GM18907 (cell line): ENCODE measurements around the gene SCNN1G.

Source experiments
- ATAC-seq: cut with Tn5 transposase; IDR thresholded peaks from one replicate; pipeline ENCODE4 v1.9.1; 2021; ENCODE audit warnings: mild to moderate bottlenecking, moderate library complexity; ENCODE audit not compliant: unreplicated experiment

Gene SCNN1G

GRCh38 chr16:23195366-23195978 lies 12.9 kb downstream of the SCNN1G start:
- no peak for ATAC-seq

DNA sequence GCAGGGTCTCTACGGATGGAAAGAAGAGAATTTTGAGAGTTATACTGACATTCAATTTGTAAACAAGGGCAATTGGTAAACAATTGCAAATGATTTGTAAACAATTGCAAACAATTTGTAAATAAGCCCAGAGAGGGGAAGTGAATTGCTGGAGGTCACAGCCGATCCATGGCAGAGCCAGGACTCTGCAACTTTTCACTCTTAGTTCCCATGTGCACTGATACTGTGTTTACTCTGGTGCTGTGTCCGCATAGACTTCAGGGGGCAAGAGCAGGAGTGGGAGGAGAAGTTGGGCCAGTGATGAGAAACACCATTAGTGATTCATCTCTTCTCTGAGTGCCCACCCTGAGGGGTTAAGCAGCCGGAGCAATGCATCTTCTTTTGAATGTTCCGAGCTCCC lies 14.0 kb downstream of the SCNN1G start:
- ATAC-seq = no peak

GRCh38 chr16:23202166-23202565 lies 19.6 kb downstream of the SCNN1G start:
- ATAC-seq = no peak

DNA sequence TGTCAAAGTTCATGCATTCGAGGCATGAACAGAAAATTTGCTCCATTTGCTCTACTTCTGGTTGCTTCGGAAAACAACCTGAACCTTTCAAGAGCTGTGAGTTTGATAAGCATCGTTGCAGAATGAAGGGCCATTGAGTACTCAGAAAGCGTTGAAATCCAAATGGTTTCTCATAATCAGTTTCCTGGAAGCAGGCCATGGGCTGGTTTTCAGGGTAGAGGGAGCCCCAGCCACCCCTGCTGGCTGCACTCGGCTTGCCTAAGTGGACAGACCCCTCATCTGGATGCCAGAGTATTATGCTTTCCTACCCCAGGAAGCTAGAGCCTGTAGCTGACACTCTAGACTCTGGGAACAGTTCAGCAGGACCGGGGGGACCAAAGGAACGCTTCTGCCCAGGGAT lies 24.4 kb downstream of the SCNN1G start:
- no peak for ATAC-seq

DNA sequence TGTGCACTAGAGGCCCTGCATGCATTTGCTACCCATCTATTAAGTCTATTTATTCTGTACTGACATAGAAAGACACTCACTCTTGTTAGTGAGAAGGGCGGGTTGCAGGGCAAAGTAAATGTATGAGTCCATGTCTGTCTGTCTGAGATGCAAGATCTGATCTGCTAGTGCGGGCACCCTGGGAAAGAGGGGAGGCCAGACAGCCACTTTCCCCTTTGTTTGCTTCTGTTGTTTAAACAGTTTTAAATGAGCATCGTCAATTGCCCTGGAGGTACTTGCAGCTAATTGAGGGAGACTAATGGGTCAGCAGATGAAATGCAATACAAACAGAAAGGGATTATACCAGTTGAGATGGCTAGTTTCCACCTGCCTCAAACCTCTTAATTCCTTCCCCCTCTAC lies 24.9 kb downstream of the SCNN1G start:
- no peak for ATAC-seq

DNA sequence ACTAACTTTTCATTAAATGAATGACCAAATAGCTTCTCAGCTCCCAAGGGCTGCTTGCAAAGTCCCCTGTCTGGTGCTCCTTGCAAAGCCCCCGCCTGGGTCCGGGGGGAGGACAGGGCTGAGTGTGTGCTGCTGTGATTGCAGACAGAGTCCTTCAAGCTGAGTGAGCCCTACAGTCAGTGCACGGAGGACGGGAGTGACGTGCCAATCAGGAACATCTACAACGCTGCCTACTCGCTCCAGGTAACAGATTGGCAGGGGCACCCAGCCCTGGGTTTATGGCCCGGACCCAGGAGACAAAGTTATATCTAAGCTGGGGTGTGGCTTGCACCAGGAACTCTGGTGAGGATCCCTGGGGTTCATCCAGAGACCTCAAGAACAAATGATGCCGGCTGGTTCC lies 27.1 kb downstream of the SCNN1G start:
- no peak for ATAC-seq

DNA sequence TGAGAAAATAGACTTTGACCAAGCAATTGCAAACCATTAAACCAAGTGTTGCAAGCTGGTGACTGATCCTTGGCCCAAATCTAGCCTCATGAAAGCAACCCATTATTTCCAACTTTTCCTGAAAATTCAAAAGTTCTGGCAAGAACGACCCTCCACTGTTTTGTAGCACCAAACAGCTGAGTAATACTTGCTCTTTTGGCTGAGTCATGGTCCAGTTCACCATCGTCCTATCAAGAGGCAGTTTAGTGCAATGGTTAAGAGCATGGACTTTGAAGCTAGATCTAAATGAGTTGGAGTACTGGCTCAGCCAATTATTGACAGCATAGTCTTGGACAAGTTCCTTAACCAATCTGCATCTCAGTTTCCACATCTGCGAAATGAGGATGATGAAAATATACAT lies 31.3 kb downstream of the SCNN1G start:
- ATAC-seq = no peak

DNA sequence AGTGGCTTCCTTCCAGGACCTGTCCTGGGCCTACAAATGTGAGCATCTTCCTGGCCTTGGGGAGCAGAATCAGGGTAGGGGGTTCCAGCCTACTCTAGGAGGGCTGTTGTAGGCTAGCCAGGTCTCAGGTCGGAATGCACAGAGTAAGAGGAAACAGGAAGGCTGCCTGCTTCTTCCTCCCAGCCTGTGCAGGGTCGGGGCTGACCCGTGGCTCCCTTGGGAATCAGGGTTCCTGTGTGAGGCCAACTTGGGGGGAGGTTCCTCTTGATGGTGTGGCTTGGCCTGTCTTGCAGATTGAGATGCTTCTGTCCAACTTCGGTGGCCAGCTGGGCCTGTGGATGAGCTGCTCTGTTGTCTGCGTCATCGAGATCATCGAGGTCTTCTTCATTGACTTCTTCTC lies 32.3 kb downstream of the SCNN1G start:
- no peak for ATAC-seq

- no peak for ATAC-seq
Observed at GRCh38 chr16:23215435-23215834, 32.9 kb downstream of the SCNN1G start.

DNA sequence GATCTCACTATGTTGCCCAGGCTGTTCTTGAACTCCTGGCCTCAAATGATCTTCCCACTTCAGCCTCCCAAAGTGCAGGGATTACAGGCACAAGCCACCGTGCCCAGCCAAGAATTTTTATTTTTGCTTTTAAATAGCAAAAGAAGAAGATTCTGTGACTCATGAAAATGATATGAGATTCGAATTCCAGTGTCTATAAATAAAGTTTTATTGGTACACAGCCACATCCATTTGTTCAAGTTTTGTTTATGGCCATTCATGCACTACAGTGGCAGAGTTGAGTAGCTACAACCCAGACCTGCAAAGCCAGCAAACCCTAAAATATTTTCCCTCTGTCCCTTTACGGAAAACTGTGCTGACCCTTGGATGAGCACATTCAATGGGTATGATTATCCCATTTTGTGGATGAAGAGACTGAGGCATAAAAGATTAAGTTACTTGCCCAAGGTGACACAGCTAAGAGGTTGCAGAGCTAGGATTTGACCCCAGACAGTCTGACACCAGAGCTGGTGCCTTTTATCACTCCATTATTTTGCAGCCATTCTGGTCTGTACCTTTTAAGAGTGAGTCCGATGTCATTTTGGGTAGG lies 34.2 kb downstream of the SCNN1G start:
- ATAC-seq = no peak

- no peak for ATAC-seq
Observed at GRCh38 chr16:23217646-23218045, 35.1 kb downstream of the SCNN1G start.

DNA sequence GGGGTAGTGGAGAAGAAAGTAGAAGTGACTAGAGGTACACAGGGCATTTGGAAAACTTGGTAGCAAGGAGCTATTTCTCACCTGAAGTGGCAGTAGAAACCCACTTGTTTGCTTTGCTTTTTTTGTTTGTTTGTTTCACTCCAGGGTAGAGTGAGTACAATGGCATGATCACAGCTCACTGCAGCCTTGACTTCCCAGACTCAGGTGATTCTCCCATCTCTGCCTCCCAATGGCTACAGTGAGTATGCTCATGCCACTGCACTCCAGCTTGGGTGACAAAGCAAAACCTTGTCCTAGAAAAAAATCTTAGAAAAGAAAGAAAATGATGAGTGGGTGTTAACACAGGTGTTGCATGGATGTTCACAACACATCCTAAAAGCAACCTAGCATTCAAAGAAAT lies 40.4 kb downstream of the SCNN1G start:
- ATAC-seq = no peak

DNA sequence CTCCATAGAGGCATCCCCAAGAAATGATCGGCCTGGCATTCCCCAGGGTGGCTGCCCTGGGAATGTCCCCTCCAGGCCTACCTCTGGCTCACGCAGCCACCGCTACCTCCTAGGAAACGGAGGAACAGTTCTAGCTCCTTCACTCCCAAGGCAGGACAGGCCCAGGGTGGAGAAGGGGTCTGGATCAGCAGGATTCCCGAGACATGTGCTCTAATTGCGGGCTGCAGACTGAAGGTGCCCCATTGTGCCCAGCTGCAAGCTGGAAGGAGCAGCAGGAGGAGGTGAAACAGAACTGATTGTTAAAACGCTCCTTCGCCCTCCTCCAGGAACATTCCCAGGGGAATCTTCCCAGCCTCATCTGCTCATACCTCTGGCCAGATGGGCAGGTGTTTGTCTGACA lies 40.8 kb downstream of the SCNN1G start:
- no peak for ATAC-seq

DNA sequence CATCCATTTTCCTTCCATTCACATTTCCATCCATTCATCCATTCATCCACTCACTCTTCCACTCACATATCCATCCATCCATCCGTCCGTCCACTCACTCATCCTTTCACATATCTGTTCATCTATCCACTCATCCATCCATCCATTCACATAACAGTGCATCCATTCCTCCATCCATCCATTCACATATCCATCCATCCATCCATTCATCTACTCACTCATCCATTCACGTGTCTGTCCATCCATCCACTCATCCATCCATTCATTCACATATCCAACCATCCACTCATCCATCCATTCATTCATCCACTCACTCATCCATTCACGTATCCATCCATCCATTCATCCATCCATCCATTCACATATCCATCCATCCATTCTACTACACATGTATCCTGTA lies 42.6 kb downstream of the SCNN1G start:
- ATAC-seq = no peak

GRCh38 chr16:23225634-23226033 lies 43.1 kb downstream of the SCNN1G start:
- ATAC-seq = no peak

GRCh38 chr16:23227529-23227928 lies 45.0 kb downstream of the SCNN1G start:
- no peak for ATAC-seq

- no peak for ATAC-seq
Observed at GRCh38 chr16:23229714-23230113, 47.2 kb downstream of the SCNN1G start.

DNA sequence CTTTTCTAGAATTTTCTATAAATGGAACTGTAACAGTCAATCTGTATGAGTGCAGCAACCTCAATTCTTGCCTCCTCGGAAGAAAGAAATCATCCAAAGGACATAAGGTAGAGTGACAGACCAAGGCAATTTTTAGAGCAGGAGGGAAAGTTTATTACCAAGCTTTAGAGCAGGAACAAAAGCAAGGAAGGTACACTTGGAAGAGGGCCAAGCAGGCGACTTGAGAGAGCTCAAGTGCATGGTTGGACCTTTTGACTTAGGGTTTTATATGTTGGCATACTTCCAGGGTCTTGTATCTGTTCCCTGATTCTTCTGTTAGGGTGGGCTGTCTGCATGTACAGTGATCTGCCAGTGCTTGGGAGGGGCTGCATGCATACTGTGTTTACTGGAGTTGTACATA lies 50.3 kb downstream of the SCNN1G start:
- no peak for ATAC-seq

DNA sequence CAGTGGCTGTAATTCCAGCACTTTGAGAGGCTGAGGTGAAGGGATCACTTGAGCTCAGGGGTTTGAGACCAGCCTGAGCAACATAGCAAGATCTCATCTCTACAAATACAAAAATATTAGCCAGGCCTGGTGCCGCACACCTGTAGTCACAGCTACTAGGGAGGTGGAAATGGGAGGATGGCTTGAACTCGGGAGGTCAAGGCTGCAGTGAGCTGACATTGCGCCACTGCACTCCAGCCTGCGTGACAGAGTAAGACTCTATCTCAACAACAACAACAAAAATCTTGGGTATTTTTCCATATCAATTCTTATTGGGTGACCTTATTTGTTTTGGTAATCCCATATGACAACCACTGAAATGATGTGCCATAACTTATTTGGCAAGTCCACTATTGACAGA lies 52.6 kb downstream of the SCNN1G start:
- no peak for ATAC-seq

- ATAC-seq = no peak
Observed at GRCh38 chr16:23236983-23237382, 54.4 kb downstream of the SCNN1G start.

DNA sequence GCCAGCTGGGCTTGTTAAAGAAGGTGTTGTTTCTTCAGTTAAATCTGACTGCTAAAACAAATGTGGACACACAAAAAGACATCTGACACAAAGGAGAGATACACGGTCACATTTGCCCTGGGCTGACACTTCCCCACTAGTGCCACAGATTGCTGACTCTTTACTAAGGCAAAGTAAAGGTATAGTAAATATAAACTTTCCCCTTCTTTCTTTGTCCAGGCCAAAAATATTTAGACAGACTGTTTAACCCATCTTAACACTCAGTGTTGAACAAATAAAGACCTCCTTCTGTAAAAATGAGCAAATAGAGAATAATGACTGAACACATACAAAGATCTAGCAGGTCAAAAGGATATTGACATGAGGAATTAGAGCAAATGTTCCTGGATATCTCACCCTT lies 58.4 kb downstream of the SCNN1G start:
- ATAC-seq = no peak

GRCh38 chr16:23244122-23244521 lies 61.6 kb downstream of the SCNN1G start:
- no peak for ATAC-seq

DNA sequence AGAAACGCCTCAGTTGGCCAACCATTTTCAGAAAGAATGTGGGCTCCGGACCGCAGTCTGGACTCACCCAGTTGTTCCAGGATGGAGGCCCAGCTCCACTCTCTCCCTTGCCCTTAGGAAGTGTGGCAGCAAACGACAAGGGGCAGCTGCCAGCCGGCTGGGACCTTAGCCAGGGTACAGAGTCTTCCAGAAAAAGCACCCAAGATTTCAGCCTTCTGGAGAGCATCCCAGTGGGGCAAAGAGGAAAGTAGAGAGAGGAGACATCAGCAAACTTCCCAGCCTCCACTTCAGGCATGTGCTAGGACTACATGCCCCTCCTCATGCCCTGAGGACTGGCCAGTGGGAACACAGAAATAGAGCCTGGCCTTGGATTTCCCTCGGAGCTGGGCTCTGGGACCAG lies 62.7 kb downstream of the SCNN1G start:
- ATAC-seq = no peak
